DOHH2 (cell line): ENCODE results near the gene SMTNL1.

Source experiments
- H3F3A ChIP-seq: fragments of 200-600 bp; sonication (generic), shearing (Covaris generic); 2 replicates; pipeline ENCODE4 v1.6.0; 2016; ENCODE audit warnings: antibody characterized with exemption, mild to moderate bottlenecking; ENCODE audit not compliant: control insufficient read depth, insufficient read depth
- H3K27ac ChIP-seq: fragments of 200-600 bp; sonication (generic); 2 replicates; pipeline ENCODE4 v1.5.1; 2014; ENCODE audit warnings: low read depth, mild to moderate bottlenecking, low read length, moderate library complexity
- H3K27me3 ChIP-seq: fragments of 200-600 bp; sonication (generic); 2 replicates; pipeline ENCODE4 v1.6.1; 2014; ENCODE audit warnings: mild to moderate bottlenecking, low read length, mixed read lengths; ENCODE audit not compliant: control insufficient read depth
- H3K36me3 ChIP-seq: fragments of 200-600 bp; sonication (generic); 2 replicates; pipeline ENCODE4 v1.6.1; 2014; ENCODE audit warnings: mild to moderate bottlenecking, low read length, moderate library complexity, mixed read lengths; ENCODE audit not compliant: control insufficient read depth
- H3K4me1 ChIP-seq: fragments of 200-600 bp; sonication (generic); 2 replicates; pipeline ENCODE4 v1.6.1; 2014; ENCODE audit warnings: mild to moderate bottlenecking, low read length, mixed read lengths; ENCODE audit not compliant: control insufficient read depth
- H3K4me2 ChIP-seq: fragments of 200-600 bp; sonication (generic); 2 replicates; pipeline ENCODE4 v1.6.0; 2014; ENCODE audit warnings: mild to moderate bottlenecking, low read length, moderate library complexity
- H3K4me3 ChIP-seq: fragments of 200-600 bp; sonication (generic); 2 replicates; pipeline ENCODE4 v1.5.1; 2014; ENCODE audit warnings: mild to moderate bottlenecking, low read length, mixed read lengths
- H3K79me2 ChIP-seq: fragments of 200-600 bp; sonication (generic); 2 replicates; pipeline ENCODE4 v1.6.1; 2014; ENCODE audit warnings: mild to moderate bottlenecking, low read length, mixed read lengths; ENCODE audit not compliant: control insufficient read depth
- H3K9me2 ChIP-seq: fragments of 200-600 bp; sonication (generic); replicated peaks from 2 replicates; pipeline ENCODE4 v1.6.1; 2014; ENCODE audit warnings: mild to moderate bottlenecking, low read length, mixed read lengths; ENCODE audit not compliant: control insufficient read depth
- H3K9me3 ChIP-seq: fragments of 200-600 bp; sonication (generic); 2 replicates; pipeline ENCODE4 v1.6.1; 2014; ENCODE audit warnings: antibody characterized with exemption, low read length, mixed read lengths; ENCODE audit not compliant: control insufficient read depth, insufficient read depth
- H4K20me1 ChIP-seq: fragments of 200-600 bp; sonication (generic); 2 replicates; pipeline ENCODE4 v1.6.0; 2014; ENCODE audit warnings: low read depth, mild to moderate bottlenecking, antibody characterized with exemption, low read length, moderate library complexity; ENCODE audit not compliant: control insufficient read depth, insufficient read depth
- CTCF ChIP-seq: fragments of 200-600 bp; sonication (generic); IDR thresholded peaks from one replicate; pipeline ENCODE4 v1.5.1; 2014; ENCODE audit warnings: antibody characterized with exemption, mild to moderate bottlenecking, low read depth, low read length; ENCODE audit not compliant: poor library complexity, severe bottlenecking
- EZH2phosphoT487 ChIP-seq: fragments of 200-600 bp; sonication (generic); IDR thresholded peaks from 2 replicates; pipeline ENCODE4 v1.6.1; 2017; ENCODE audit warnings: borderline replicate concordance, mild to moderate bottlenecking, antibody characterized with exemption, low read length, moderate library complexity, mixed read lengths

SMTNL1 gene

GRCh38 chr11:57544566-57544965 is 7.2 kb downstream of the SMTNL1 start:
- Histone ChIP-seq H3K27me3 (no peaks in the 10 kb centered on the region; the same call in 1 of the 2 replicates), H3K79me2 (no peaks in the 10 kb centered on the region), H3K36me3 (no peaks in the 10 kb centered on the region), H3K9me2 (no peaks in the 10 kb centered on the region), H3K27ac (no peak overlapping the region), H3F3A (no peaks in the 10 kb centered on the region), H3K4me2 (no peak overlapping the region), H3K4me3 (no peak overlapping the region), H3K4me1 (peaks cover 3% of the 10 kb centered on the region), H4K20me1 (no peaks in the 10 kb centered on the region), H3K9me3 (no peaks in the 10 kb centered on the region)
- no peak for TF ChIP-seq EZH2phosphoT487
- no peak for TF ChIP-seq CTCF

- no peaks in the 10 kb centered on the region for H3K27me3 ChIP-seq
- no peak overlapping the region for H3K4me2 ChIP-seq
- H3K36me3 ChIP-seq, result no peaks in the 10 kb centered on the region
- no peak for TF ChIP-seq EZH2phosphoT487
- TF ChIP-seq CTCF, result no peak
- no peak overlapping the region for H3K4me3 ChIP-seq
- no peaks in the 10 kb centered on the region for H3K79me2 ChIP-seq
- no peaks in the 10 kb centered on the region for H3K9me2 ChIP-seq
- H3K27ac ChIP-seq, result no peak overlapping the region
- H3K4me1 ChIP-seq, result peaks cover 3% of the 10 kb centered on the region
- no peaks in the 10 kb centered on the region for H3F3A ChIP-seq
- no peaks in the 10 kb centered on the region for H4K20me1 ChIP-seq
- H3K9me3 ChIP-seq, result no peaks in the 10 kb centered on the region
These were observed 8.5 kb downstream of the SMTNL1 start for GRCh38 chr11:57545883-57546282.

- Histone ChIP-seq H3K27me3 (no peaks in the 10 kb centered on the region), H3K4me1 (peaks cover 3% of the 10 kb centered on the region), H3K9me3 (no peaks in the 10 kb centered on the region), H3K27ac (no peak overlapping the region), H3F3A (no peaks in the 10 kb centered on the region), H3K4me2 (no peak overlapping the region), H3K9me2 (no peaks in the 10 kb centered on the region), H3K79me2 (no peaks in the 10 kb centered on the region), H3K36me3 (no peaks in the 10 kb centered on the region), H3K4me3 (no peak overlapping the region), H4K20me1 (no peaks in the 10 kb centered on the region)
- TF ChIP-seq EZH2phosphoT487 (no peak), CTCF (no peak)
These were observed 9.1 kb downstream of the SMTNL1 start for GRCh38 chr11:57546451-57546850.
